Measurements from ENCODE around the gene OGFOD3. TPM values are rescaled to one million over a fixed set of nuclear protein-coding genes. Genes with fewer than 3 reads are reported as not detected.

Gene OGFOD3
- total and polyA plus RNA-seq, 9 of the 15 experiments (the other 6 are each of a cell fraction or from before 2014, with no cell fraction given) = 0.69 to 44.7 (median 18.9) TPM

- no peak for TF ChIP-seq MCM2 (IDR thresholded peaks at IDR 0.05; ENCODE audit: low read depth)
- no peak for TF ChIP-seq ARID1B (IDR thresholded peaks at IDR 0.05)
- TF ChIP-seq KDM4B (IDR thresholded peaks at IDR 0.05; ENCODE audit: borderline replicate concordance in 2 of 2, low read depth in 1 of 2) = 0 out of 4 replicates have a peak, but pooled peaks of 1 of the 2 experiments have one; percentile 10
- TF ChIP-seq RBFOX2 (IDR thresholded peaks at IDR 0.05; ENCODE audit: low read depth, low read length) = peak; percentile 99
- no peak for TF ChIP-seq ZBTB5 (IDR thresholded peaks at IDR 0.05)
- no peak for TF ChIP-seq CHD1 (IDR thresholded peaks at IDR 0.05; ENCODE audit: low read length)
- TF ChIP-seq SP1 (CRISPR knock-in tag; IDR thresholded peaks at IDR 0.05) = peak; percentile 97
- 0 out of 2 replicates have a peak, but pooled peaks have one; percentile 14 for TF ChIP-seq HBP1 (CRISPR knock-in tag; IDR thresholded peaks at IDR 0.05)
- 0 out of 4 replicates have a peak, but pooled peaks of 1 of the 2 experiments have one; percentile 3 for TF ChIP-seq TBL1XR1 (IDR thresholded peaks at IDR 0.05; ENCODE audit: low read length in 2 of 2)
- TF ChIP-seq HMG20A (CRISPR knock-in tag; conservative IDR thresholded peaks at IDR 0.05) = no peak
- peak; percentile 69 for TF ChIP-seq HMGN3 (IDR thresholded peaks at IDR 0.05; ENCODE audit: borderline replicate concordance, extremely low read depth, insufficient read length, low read depth, low read length)
- TF ChIP-seq FOXM1 (IDR thresholded peaks at IDR 0.05; ENCODE audit: low read depth) = no peak
- peak; percentile 97 for TF ChIP-seq FOXM1 (CRISPR knock-in tag; IDR thresholded peaks at IDR 0.05; ENCODE audit: low read depth)
- TF ChIP-seq RBM17 (IDR thresholded peaks at IDR 0.05; ENCODE audit: borderline replicate concordance, low read depth, low read length) = no peak
- TF ChIP-seq ZNF436 (CRISPR knock-in tag; IDR thresholded peaks at IDR 0.05) = no peak
- peak; percentile 83 for TF ChIP-seq GMEB1 (CRISPR knock-in tag; IDR thresholded peaks at IDR 0.05)
- TF ChIP-seq, protein P1, sequence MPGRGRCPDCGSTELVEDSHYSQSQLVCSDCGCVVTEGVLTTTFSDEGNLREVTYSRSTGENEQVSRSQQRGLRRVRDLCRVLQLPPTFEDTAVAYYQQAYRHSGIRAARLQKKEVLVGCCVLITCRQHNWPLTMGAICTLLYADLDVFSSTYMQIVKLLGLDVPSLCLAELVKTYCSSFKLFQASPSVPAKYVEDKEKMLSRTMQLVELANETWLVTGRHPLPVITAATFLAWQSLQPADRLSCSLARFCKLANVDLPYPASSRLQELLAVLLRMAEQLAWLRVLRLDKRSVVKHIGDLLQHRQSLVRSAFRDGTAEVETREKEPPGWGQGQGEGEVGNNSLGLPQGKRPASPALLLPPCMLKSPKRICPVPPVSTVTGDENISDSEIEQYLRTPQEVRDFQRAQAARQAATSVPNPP (IDR thresholded peaks at IDR 0.05; ENCODE audit: borderline replicate concordance, insufficient read depth, insufficient read length) = no peak
- no peak for TF ChIP-seq RAD51 (IDR thresholded peaks at IDR 0.05; ENCODE audit: borderline replicate concordance, low read depth)
- TF ChIP-seq BMI1 (IDR thresholded peaks at IDR 0.05; ENCODE audit: low read length) = no peak
- peak; percentile 67 for TF ChIP-seq SMAD4 (CRISPR knock-in tag; conservative IDR thresholded peaks at IDR 0.05)
- no peak for TF ChIP-seq DIDO1 (tag; IDR thresholded peaks at IDR 0.05; ENCODE audit: low read depth)
- TF ChIP-seq ESRRA (IDR thresholded peaks at IDR 0.05; ENCODE audit: borderline replicate concordance, low read depth) = peak; percentile 87
These were observed 39.9 kb upstream of the OGFOD3 start, which contains the start of gene NARF (continued) for GRCh38 chr17:82458179-82458884.
